Measurements from ENCODE around the gene BICDL1. TPM values are rescaled to one million over a fixed set of nuclear protein-coding genes. Genes with fewer than 3 reads are reported as not detected.

Gene BICDL1
- total and polyA plus RNA-seq, 10 donors: 4.5 to 16.0 (median 8.7) TPM

- no peak for DNase-seq
- H3K27ac ChIP-seq: peak overlapping the region in 4 of 8 donors; percentile 27 to 55 (median 34)
- 54 to 79% (median 67%) methylated on average over 6 of the region's 6 CpGs for WGBS, 5 donors
- H3K27me3 ChIP-seq (replicated peaks in 1 of 7): no peaks in the 10 kb centered on the region
- intact Hi-C loops (cut with DNase I; ENCODE audit: low total_unique reads): no loop called here
- H3K4me1 ChIP-seq: peaks cover 0 to 24% (median 7%) of the 10 kb centered on the region in 6 donors
- H3K4me3 ChIP-seq: no peak overlapping the region
- TF ChIP-seq CTCF (IDR thresholded peaks at IDR 0.05 in 8 of 11, conservative IDR thresholded peaks at IDR 0.05 in 3 of 11): no peak
- TF ChIP-seq POLR2A (IDR thresholded peaks at IDR 0.05): no peak
- peak in 1 of 3 donors; percentile 70 for TF ChIP-seq POLR2AphosphoS5 (IDR thresholded peaks at IDR 0.05)
- no peaks in the 10 kb centered on the region for H3K9me3 ChIP-seq
- H3K36me3 ChIP-seq: peaks cover 4 to 100% (median 100%) of the 10 kb centered on the region in 6 donors
Observed at GRCh38 chr12:120132863-120133385, 143.9 kb downstream of the BICDL1 start.

- no peak for DNase-seq
- Histone ChIP-seq H3K4me3 (no peak overlapping the region), H3K4me1 (peaks cover 0 to 24% (median 7%) of the 10 kb centered on the region in 6 donors), H3K27me3 (replicated peaks in 1 of 7) (no peaks in the 10 kb centered on the region), H3K36me3 (peaks cover 5 to 100% (median 100%) of the 10 kb centered on the region in 6 donors), H3K27ac (no peak overlapping the region), H3K9me3 (no peaks in the 10 kb centered on the region)
- peak in 1 of 3 donors; percentile 20 for TF ChIP-seq POLR2AphosphoS5 (IDR thresholded peaks at IDR 0.05)
- TF ChIP-seq POLR2A (IDR thresholded peaks at IDR 0.05): no peak
- 93 to 98% (median 97%) methylated on average over 14 to 20 of the region's 20 CpGs for WGBS, 5 donors
- intact Hi-C loops (cut with DNase I; ENCODE audit: low total_unique reads): no loop called here
Observed at GRCh38 chr12:120134307-120134980, 145.4 kb downstream of the BICDL1 start.

- Histone ChIP-seq H3K36me3 (peaks cover 5 to 100% (median 100%) of the 10 kb centered on the region in 6 donors), H3K4me3 (no peak overlapping the region), H3K9me3 (no peaks in the 10 kb centered on the region), H3K27me3 (replicated peaks in 1 of 7) (no peaks in the 10 kb centered on the region), H3K27ac (no peak overlapping the region), H3K4me1 (peaks cover 0 to 24% (median 7%) of the 10 kb centered on the region in 6 donors)
- intact Hi-C loops (cut with DNase I; ENCODE audit: low total_unique reads): no loop called here
- DNase-seq: no peak
- TF ChIP-seq POLR2A (IDR thresholded peaks at IDR 0.05) (no peak), CTCF (IDR thresholded peaks at IDR 0.05 in 8 of 11, conservative IDR thresholded peaks at IDR 0.05 in 3 of 11) (no peak), POLR2AphosphoS5 (IDR thresholded peaks at IDR 0.05) (no peak)
- WGBS, 5 donors: 81 to 96% (median 92%) methylated on average over 8 to 11 of the region's 11 CpGs
Observed at GRCh38 chr12:120136093-120136770, 147.2 kb downstream of the BICDL1 start.

- Histone ChIP-seq H3K27me3 (replicated peaks in 1 of 7) (no peaks in the 10 kb centered on the region), H3K4me3 (no peak overlapping the region), H3K36me3 (peaks cover 3 to 100% (median 100%) of the 10 kb centered on the region in 6 donors), H3K9me3 (no peaks in the 10 kb centered on the region), H3K4me1 (peaks cover 0 to 15% (median 4%) of the 10 kb centered on the region in 6 donors), H3K27ac (no peak overlapping the region)
- no peak for TF ChIP-seq POLR2AphosphoS5 (IDR thresholded peaks at IDR 0.05)
- TF ChIP-seq POLR2A (IDR thresholded peaks at IDR 0.05): no peak
- no peak for TF ChIP-seq CTCF (IDR thresholded peaks at IDR 0.05 in 8 of 11, conservative IDR thresholded peaks at IDR 0.05 in 3 of 11)
- 94 to 96% (median 96%) methylated on average over 6 to 11 of the region's 11 CpGs for WGBS, 5 donors
- intact Hi-C loops (cut with DNase I; ENCODE audit: low total_unique reads): no loop called here
- DNase-seq: no peak
Observed at GRCh38 chr12:120137833-120138232, 148.8 kb downstream of the BICDL1 start.
